ENCODE results near the gene TAF8. TPM values are rescaled to one million over a fixed set of nuclear protein-coding genes. Genes with fewer than 3 reads are reported as not detected.

TAF8 gene
- total RNA-seq, 1 experiment from 2014 or later = 35.5 TPM

GRCh38 chr6:42068872-42069522 lies 18.7 kb downstream of the TAF8 start:
- H3K36me3 ChIP-seq (ENCODE audit: control insufficient read depth, insufficient read depth, low read length) = peaks cover 16% of the 10 kb centered on the region; the same call in 1 of the 2 replicates
- H3K27me3 ChIP-seq (ENCODE audit: control insufficient read depth, insufficient read depth, low read length) = no peaks in the 10 kb centered on the region
- TF ChIP-seq POLR2AphosphoS5 (IDR thresholded peaks at IDR 0.05; ENCODE audit: low read depth, low read length) = no peak
- no peak for TF ChIP-seq REST (IDR thresholded peaks at IDR 0.05; ENCODE audit: insufficient read depth in 1 of 2, low read depth in 2 of 2, low read length in 1 of 2)
- TF ChIP-seq SIN3A (IDR thresholded peaks at IDR 0.05; ENCODE audit: borderline replicate concordance, insufficient read depth, low read depth, low read length) = no peak
- no peak; the same call in 1 of the 2 replicates for TF ChIP-seq CTCF (IDR thresholded peaks at IDR 0.05)
- TF ChIP-seq TCF7L2 (IDR thresholded peaks at IDR 0.05; ENCODE audit: low read depth, low read length) = no peak
- no peak overlapping the region for H3K27ac ChIP-seq (ENCODE audit: low read length)
- no peak for DNase-seq (ENCODE audit: low read depth, low spot score)
- 0 out of 2 replicates have a peak, but pooled peaks have one; percentile 43 for ATAC-seq
- in situ Hi-C loops (cut with HindIII; ENCODE audit: low pct_unique_long_range_greater_than_20kb, low sequenced_read_pairs) (no loop called here), intact Hi-C loops (cut with micrococcal nuclease; ENCODE audit: unreplicated experiment) (no loop called here)
- BruUV-seq (replicated peaks) = no TSS peak
- H3K4me1 ChIP-seq (ENCODE audit: control insufficient read depth, insufficient read depth, low read length) = no peaks in the 10 kb centered on the region
- no peaks in the 10 kb centered on the region for H3K9me3 ChIP-seq (ENCODE audit: control insufficient read depth, insufficient read depth, low read depth, low read length)
- CTCF ChIA-PET = no interaction called here
- POLR2A ChIA-PET = interaction anchor here (0.5 kb wide), 1 partner anchor 50 kb away, joined by 7 read pairs; no protein-coding TSS in a partner anchor
- H3K4me3 ChIP-seq (ENCODE audit: low read depth in 2 of 2, low read length in 2 of 2) = no peak overlapping the region

GRCh38 chr6:42071881-42072583 lies 21.7 kb downstream of the TAF8 start:
- ChIA-PET POLR2A (no interaction called here), CTCF (no interaction called here)
- in situ Hi-C loops (cut with HindIII; ENCODE audit: low pct_unique_long_range_greater_than_20kb, low sequenced_read_pairs) = no loop called here
- no peak overlapping the region for H3K4me3 ChIP-seq (ENCODE audit: low read depth in 2 of 2, low read length in 2 of 2)
- no peaks in the 10 kb centered on the region for H3K27me3 ChIP-seq (ENCODE audit: control insufficient read depth, insufficient read depth, low read length)
- H3K36me3 ChIP-seq (ENCODE audit: control insufficient read depth, insufficient read depth, low read length) = peaks cover 13% of the 10 kb centered on the region; the same call in 1 of the 2 replicates
- TF ChIP-seq TCF7L2 (IDR thresholded peaks at IDR 0.05; ENCODE audit: low read depth, low read length) = no peak
- TF ChIP-seq CTCF (IDR thresholded peaks at IDR 0.05) = no peak
- TF ChIP-seq SIN3A (IDR thresholded peaks at IDR 0.05; ENCODE audit: borderline replicate concordance, insufficient read depth, low read depth, low read length) = no peak
- TF ChIP-seq REST (IDR thresholded peaks at IDR 0.05; ENCODE audit: insufficient read depth in 1 of 2, low read depth in 2 of 2, low read length in 1 of 2) = no peak
- TF ChIP-seq POLR2AphosphoS5 (IDR thresholded peaks at IDR 0.05; ENCODE audit: low read depth, low read length) = no peak
- BruUV-seq (replicated peaks) = no TSS peak
- ATAC-seq (no peak), DNase-seq (ENCODE audit: low read depth, low spot score) (no peak)
- no peak overlapping the region for H3K27ac ChIP-seq (ENCODE audit: low read length)
- H3K4me1 ChIP-seq (ENCODE audit: control insufficient read depth, insufficient read depth, low read length) = no peaks in the 10 kb centered on the region
- H3K9me3 ChIP-seq (ENCODE audit: control insufficient read depth, insufficient read depth, low read depth, low read length) = no peaks in the 10 kb centered on the region
- intact Hi-C loops (cut with micrococcal nuclease; ENCODE audit: unreplicated experiment) = no loop called here

Measured in Panc1 (cell line).